Stimulated activated CD8-positive, alpha-beta memory T cell treated with anti-CD3 and anti-CD28 coated beads, Interleukin-7, amount 100 ng/mL, for 48 hours (primary cell): ENCODE results near the gene ARFGAP1.

Source experiments
- DNase-seq, 2 donors: peaks; one replicate each; pipeline ENCODE4 v3.0.0-alpha.2; 2020; ENCODE audit warnings: low read depth in 1 of 2; ENCODE audit errors: extremely low read depth in 1 of 2

The ARFGAP1 gene

GRCh38 chr20:63306673-63307537 is 34.3 kb downstream of the ARFGAP1 start:
- DNase-seq = no peak

DNA sequence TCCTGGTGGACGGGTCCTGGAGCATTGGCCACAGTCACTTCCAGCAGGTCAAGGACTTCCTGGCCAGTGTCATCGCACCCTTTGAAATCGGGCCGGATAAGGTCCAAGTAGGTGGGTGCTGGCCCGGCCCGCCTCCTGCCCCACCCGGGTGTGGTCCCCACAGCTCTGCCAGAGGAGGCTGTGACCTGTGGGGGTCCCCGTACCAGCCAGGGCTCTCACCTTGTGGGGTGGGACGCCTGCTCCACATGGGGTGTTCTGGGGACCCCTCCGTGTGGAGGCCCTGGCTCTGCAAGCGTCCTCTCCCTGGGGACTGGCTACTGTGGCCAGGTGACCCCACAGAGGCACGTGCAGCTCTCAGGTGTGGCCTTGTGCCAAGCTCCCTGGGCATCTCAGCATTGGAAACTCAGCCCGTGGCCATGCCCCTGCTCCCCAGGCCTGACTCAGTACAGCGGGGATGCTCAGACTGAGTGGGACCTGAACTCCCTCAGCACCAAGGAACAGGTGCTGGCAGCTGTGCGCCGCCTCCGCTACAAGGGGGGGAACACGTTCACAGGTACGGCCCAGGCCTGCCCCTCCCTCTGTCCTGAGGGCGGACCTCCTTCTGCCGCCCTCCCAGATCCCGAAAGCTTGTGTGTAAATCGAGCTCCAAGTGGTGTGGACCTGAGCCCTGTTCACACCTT is 35.1 kb downstream of the ARFGAP1 start:
- DNase-seq = no peak

GRCh38 chr20:63308218-63308911 is 35.8 kb downstream of the ARFGAP1 start:
- no peak for DNase-seq

DNA sequence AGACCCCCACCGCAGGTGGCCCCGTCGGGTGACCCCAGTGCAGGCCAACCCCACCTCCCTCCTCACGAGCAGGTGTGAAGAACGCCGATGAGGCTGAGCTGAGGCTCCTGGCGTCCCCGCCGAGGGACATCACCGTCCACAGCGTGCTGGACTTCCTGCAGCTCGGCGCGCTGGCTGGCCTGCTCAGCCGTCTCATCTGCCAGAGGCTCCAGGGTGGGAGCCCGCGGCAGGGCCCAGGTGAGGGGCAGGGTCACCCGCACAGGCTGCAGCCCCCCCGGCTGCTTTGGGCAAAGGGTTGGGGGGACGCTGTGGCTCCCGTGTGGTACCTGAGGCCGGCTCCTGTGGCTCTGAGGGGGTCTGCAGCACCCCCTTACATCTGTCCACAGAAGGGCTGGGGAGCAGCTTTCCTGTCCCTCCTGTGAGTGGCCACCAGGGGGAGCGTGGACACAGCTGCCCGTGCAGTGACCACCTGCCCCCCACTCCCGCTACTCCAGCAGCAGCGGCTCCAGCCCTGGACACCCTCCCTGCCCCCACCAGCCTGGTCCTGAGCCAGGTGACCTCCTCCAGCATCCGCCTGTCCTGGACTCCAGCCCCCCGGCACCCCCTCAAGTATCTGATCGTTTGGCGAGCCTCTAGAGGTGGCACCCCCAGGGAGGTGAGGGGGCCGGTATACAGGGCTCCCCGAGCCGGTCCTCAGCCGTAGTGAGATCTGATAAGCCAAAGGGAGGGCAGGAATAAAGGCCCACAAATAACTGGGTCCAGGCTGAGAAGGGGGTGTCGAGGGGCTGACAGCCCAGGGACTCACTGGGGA is 36.9 kb downstream of the ARFGAP1 start:
- DNase-seq = no peak

DNA sequence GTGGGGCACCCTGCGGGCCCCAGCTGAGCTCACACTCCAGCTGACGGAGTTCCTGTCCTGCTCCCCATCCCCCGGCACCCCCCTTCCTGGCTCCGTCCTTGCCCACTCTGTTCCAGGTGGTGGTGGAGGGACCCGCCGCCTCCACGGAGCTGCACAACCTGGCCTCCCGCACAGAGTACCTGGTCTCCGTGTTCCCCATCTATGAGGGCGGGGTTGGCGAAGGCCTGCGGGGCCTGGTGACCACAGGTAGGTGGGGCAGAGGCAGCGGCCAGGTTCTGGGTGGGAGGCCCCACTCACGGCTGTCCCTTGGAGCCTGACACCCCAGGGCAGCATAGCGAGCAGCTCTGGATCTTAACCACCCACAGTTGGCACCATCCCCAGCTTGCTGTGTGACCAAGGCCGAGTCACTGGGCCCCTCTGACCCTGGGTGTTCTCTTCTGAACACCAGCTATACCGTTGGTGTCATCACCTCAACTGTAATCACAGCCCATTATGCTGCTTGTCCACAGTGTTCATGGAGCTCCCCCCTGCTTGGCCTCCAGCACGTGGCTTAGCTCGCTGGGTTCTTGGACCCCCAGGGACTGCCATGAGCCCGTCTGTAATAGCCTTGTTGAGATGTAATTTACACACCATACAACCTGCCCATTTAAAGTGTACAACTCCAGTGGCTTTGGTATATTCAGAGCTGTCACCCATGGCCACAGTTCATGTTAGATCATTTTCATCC is 37.8 kb downstream of the ARFGAP1 start:
- DNase-seq = no peak

- no peak for DNase-seq
These were observed 38.7 kb downstream of the ARFGAP1 start for GRCh38 chr20:63311186-63311832.

DNA sequence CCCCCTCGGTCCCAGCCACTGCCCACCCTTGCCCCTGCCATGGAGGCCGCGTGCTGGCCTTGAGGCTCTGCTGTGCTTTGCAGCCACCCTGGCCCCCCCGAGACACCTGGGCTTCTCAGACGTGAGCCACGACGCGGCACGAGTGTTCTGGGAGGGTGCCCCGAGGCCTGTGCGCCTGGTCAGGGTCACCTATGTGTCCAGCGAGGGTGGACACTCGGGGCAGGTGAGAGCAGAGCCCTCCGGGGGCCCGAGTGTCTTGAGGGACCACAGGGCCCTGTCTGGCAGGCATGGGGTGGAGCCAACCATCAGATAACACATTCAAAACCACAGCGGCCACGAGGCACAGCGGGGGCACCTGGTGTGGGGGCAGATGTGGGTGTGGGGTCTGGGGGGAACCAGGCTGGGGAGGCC is 39.2 kb downstream of the ARFGAP1 start:
- DNase-seq = no peak

GRCh38 chr20:63312273-63312672 is 39.7 kb downstream of the ARFGAP1 start:
- no peak for DNase-seq

DNA sequence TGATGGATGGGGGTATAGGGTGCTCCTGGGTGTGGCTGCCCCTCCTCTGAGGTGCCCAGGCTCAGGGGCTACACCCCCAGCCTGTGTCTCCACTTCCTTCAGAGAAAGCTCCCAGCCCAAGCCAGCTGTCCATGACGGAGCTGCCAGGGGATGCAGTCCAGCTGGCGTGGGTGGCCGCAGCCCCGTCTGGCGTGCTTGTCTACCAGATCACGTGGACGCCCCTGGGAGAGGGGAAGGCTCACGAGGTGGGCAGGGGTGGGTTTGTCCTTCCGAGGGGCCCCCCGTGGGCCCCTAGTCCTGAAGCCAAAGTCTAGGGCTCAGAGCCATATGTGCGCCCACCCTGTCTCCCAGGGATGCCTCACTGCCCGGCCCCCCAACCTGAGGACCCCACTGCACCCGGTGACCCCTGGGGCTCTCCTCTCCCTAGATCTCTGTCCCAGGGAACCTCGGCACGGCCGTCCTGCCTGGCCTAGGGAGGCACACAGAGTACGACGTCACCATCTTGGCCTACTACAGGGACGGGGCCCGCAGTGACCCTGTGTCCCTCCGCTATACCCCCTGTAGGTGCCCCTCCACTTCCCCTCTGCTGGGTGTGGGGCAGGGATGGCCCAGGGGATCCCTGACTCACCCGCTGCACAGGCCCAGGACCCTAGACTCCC is 40.2 kb downstream of the ARFGAP1 start:
- no peak for DNase-seq

GRCh38 chr20:63313349-63314014 is 40.9 kb downstream of the ARFGAP1 start:
- no peak for DNase-seq

GRCh38 chr20:63314015-63314471 is 41.4 kb downstream of the ARFGAP1 start:
- no peak for DNase-seq

GRCh38 chr20:63314566-63315239 is 42.1 kb downstream of the ARFGAP1 start:
- DNase-seq = no peak

- no peak for DNase-seq
These were observed 42.7 kb downstream of the ARFGAP1 start for GRCh38 chr20:63315240-63315689.

DNA sequence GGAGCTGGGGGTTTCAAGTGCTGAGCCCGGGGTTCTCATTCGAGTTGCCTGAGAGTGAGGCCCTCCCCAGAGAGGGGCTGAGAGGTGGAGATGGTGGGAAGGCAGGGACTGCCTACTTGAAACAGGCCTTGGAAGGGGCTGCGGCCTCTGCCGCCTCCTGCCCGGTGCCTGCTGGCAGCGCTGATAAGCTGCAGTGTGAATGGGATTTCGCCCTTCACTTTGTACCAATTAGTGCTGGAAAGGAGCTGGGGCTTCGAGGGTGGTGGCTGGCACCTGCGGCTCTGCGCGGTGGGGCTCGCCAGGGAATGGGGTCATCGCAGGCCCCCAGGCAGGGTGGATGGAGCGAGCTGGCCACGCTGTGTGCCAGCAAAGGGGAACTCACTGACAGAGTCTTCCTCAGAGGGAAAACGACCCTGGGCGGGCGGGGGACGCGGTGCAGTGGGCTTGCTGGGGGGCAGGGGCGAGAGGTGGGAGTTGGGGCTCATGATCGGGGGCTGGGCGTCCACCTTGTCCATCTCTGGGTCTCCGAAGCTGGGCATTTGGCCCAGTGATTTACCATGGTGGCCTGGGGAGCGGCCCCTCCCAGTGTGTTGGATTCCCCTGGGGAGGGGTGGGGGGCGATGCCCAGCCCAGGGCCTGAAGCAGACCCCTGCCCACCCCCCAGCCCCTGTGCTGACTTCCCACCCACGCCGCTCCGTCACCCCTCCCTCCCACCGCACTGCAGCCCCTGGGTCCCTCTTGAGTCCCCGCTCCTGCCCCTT is 43.3 kb downstream of the ARFGAP1 start:
- no peak for DNase-seq

DNA sequence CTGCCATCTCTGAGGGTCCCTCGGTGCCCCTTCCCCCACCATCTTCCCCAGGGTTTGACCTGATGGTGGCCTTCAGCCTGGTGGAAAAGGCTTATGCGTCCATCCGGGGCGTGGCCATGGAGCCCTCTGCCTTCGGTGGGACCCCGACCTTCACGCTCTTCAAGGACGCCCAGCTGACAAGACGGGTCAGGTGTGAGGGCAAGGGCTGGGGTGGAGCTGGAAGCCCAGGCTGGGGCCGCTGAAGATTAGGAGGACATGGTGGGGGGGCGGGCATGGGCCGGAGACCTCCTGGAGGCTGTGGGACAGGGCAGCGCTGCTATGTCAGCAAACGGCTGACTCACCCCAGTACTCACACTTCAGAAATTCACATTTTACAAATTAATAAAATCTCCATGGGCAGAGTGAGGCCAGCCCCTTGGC is 43.9 kb downstream of the ARFGAP1 start:
- DNase-seq = no peak

GRCh38 chr20:63317061-63317460 is 44.4 kb downstream of the ARFGAP1 start:
- no peak for DNase-seq
